ENCODE data around the gene KREMEN1. TPM values are rescaled to one million over a fixed set of nuclear protein-coding genes. Genes with fewer than 3 reads are reported as not detected.

KREMEN1 gene
- polyA plus RNA-seq, 4 donors = 1.1 to 24.6 (median 7.0) TPM

DNA sequence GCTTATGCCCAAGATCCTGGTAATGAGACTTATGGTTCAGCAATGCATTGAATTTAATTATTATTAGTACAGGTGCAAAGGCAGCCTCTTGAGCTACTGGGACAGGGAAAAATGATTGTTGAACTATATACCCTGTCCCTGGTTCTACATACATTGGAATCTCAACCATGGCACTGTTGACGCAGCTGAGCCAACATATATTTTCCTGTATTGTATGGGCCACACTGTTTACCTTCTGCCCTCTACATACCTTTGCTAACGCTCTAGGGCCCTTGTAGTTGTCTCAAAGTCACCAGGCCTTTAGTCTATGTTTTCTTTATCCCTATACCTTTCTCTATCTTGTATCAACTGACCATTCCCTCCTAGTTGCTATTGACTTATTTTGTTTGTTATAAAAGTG lies 22.6 kb downstream of the KREMEN1 start:
- H3K27ac ChIP-seq (ENCODE audit: low read depth in 1 of 3, low read length in 2 of 3) = no peak overlapping the region
- no peak overlapping the region for H3K4me3 ChIP-seq (ENCODE audit: low read depth in 1 of 3, low read length in 3 of 3)

DNA sequence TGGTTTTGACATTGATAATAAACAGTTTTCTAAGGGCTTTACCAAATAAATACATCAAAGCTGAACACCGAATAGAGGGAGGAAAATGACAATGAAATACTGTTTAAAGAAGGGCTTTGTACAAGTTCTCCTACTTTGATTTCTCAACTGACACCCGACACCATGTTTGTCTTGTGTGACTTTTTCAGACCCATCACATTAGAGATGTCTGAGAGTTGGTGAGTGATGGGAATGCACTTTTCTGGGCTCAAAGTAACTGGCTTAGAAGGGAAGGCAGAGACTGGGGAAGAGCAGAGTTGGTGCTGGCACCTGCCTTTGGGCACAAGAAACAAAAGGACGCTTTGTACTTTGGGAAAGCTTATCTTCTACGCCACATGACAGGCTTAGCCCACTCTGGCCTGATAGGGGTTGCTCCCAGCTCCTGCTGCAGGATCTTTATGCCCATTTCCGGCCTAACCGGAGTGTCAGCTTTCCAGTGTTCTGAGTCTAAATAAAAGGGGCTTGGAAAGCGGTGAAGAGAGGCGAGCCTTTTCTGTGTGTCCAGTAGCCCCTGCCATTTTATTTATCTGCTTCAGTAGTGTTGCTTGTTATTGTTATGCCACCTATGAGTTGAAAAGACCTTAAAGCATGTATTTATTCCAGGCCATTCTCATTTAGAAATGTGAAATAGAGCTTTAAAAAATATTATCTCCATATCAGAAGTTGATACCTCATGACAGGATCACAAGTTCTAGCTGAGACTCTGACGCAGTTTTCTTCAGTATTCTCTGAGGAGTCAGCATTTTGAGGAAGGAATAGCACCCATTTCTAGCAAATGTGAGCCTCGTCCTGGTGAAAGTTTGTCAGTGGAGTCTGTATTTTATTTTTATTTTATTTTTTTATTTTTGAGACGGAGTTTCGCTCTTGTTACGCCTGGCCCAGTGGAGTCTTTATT lies 24.2 kb downstream of the KREMEN1 start:
- FAIRE-seq (no peak), DNase-seq (peak; percentile 31 to 67)
- H3K27me3 ChIP-seq (ENCODE audit: control insufficient read depth in 3 of 3, insufficient read depth in 3 of 3, low read length in 3 of 3) = no peaks in the 10 kb centered on the region
- H3K4me3 ChIP-seq (ENCODE audit: low read depth in 1 of 3, low read length in 3 of 3) = no peak overlapping the region
- WGBS, 3 donors = 39 to 64% (median 55%) methylated on average over 13 of the region's 13 CpGs
- no peaks in the 10 kb centered on the region for H3K9me3 ChIP-seq (ENCODE audit: control insufficient read depth in 2 of 2, insufficient read depth in 1 of 2, low read depth in 1 of 2, low read length in 1 of 2)
- H3K36me3 ChIP-seq (ENCODE audit: control insufficient read depth in 3 of 3, insufficient read depth in 2 of 3, low read depth in 1 of 3, low read length in 3 of 3) = peaks cover 0 to 21% (median 0%) of the 10 kb centered on the region in 3 donors
- H3K27ac ChIP-seq (ENCODE audit: low read depth in 1 of 3, low read length in 2 of 3) = peak overlapping the region in 2 of 3 donors; percentile 14 to 54
- peaks cover 2 to 20% (median 6%) of the 10 kb centered on the region in 3 donors for H3K4me1 ChIP-seq (ENCODE audit: control insufficient read depth in 3 of 3, insufficient read depth in 2 of 3, low read depth in 1 of 3, low read length in 2 of 3)

More for the DNA sequence above, 22.6 kb downstream of the KREMEN1 start:
- peaks cover 2 to 20% (median 6%) of the 10 kb centered on the region in 3 donors for H3K4me1 ChIP-seq (ENCODE audit: control insufficient read depth in 3 of 3, insufficient read depth in 2 of 3, low read depth in 1 of 3, low read length in 2 of 3)
- 67 to 93% (median 84%) methylated on average over 2 of the region's 2 CpGs for WGBS, 3 donors
- no peak for FAIRE-seq
- no peak for DNase-seq
- no peaks in the 10 kb centered on the region for H3K9me3 ChIP-seq (ENCODE audit: control insufficient read depth in 2 of 2, insufficient read depth in 1 of 2, low read depth in 1 of 2, low read length in 1 of 2)
- H3K36me3 ChIP-seq (ENCODE audit: control insufficient read depth in 3 of 3, insufficient read depth in 2 of 3, low read depth in 1 of 3, low read length in 3 of 3) = peaks cover 0 to 21% (median 0%) of the 10 kb centered on the region in 3 donors
- H3K27me3 ChIP-seq (ENCODE audit: control insufficient read depth in 3 of 3, insufficient read depth in 3 of 3, low read length in 3 of 3) = no peaks in the 10 kb centered on the region

DNA sequence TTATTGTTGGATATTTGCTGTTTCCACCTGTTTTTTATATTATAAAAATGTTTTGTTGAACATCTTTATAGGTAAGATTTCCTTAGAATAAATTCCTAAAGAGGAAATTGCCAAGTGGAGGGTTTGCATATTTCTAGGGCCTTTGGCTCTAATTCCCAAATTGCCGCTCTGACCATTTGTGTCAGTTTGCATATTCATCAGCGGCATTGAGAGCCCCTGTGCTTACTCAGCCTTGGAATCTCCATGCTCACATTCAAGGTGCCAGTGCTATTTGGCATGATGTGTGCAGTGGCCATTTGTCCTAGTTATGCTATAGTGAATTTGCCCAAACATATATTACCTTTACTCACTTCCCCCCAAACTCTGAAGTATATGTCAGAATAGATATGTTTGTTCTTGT lies 25.5 kb downstream of the KREMEN1 start:
- DNase-seq = no peak
- Histone ChIP-seq H3K27ac (ENCODE audit: low read depth in 1 of 3, low read length in 2 of 3) (no peak overlapping the region), H3K36me3 (ENCODE audit: control insufficient read depth in 3 of 3, insufficient read depth in 2 of 3, low read depth in 1 of 3, low read length in 3 of 3) (peaks cover 0 to 21% (median 0%) of the 10 kb centered on the region in 3 donors), H3K9me3 (ENCODE audit: control insufficient read depth in 2 of 2, insufficient read depth in 1 of 2, low read depth in 1 of 2, low read length in 1 of 2) (no peaks in the 10 kb centered on the region), H3K4me3 (ENCODE audit: low read depth in 1 of 3, low read length in 3 of 3) (no peak overlapping the region), H3K4me1 (ENCODE audit: control insufficient read depth in 3 of 3, insufficient read depth in 2 of 3, low read depth in 1 of 3, low read length in 2 of 3) (peaks cover 2 to 16% (median 2%) of the 10 kb centered on the region in 3 donors), H3K27me3 (ENCODE audit: control insufficient read depth in 3 of 3, insufficient read depth in 3 of 3, low read length in 3 of 3) (no peaks in the 10 kb centered on the region)
- no peak for FAIRE-seq
- 90 to 95% (median 94%) methylated on average over 2 of the region's 2 CpGs for WGBS, 3 donors

DNA sequence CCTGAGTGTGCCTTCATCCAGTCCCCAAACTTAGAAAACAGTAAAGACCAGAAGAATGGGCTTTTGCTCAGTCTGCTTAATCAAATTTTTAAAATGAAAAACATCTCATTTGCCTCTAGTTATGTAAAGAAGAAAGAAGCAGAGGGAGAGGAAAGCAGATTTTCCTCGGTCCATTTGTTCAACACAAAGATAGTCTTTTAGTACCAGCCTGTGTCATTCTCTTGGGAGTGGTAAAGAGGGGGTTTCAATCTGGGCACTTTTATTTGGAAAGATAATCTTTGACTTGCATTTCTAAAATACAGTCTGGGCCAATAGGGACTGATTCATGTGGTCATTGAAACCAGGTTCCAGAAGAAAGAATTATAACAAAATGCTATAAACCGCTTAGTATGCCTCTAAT lies 29.5 kb downstream of the KREMEN1 start:
- Histone ChIP-seq H3K4me3 (ENCODE audit: low read depth in 1 of 3, low read length in 3 of 3) (no peak overlapping the region), H3K9me3 (ENCODE audit: control insufficient read depth in 2 of 2, insufficient read depth in 1 of 2, low read depth in 1 of 2, low read length in 1 of 2) (no peaks in the 10 kb centered on the region), H3K27me3 (ENCODE audit: control insufficient read depth in 3 of 3, insufficient read depth in 3 of 3, low read length in 3 of 3) (no peaks in the 10 kb centered on the region), H3K4me1 (ENCODE audit: control insufficient read depth in 3 of 3, insufficient read depth in 2 of 3, low read depth in 1 of 3, low read length in 2 of 3) (peaks cover 0 to 3% (median 0%) of the 10 kb centered on the region in 3 donors), H3K36me3 (ENCODE audit: control insufficient read depth in 3 of 3, insufficient read depth in 2 of 3, low read depth in 1 of 3, low read length in 3 of 3) (peaks cover 0 to 24% (median 0%) of the 10 kb centered on the region in 3 donors), H3K27ac (ENCODE audit: low read depth in 1 of 3, low read length in 2 of 3) (no peak overlapping the region)
- no peak for FAIRE-seq
- 90 to 96% (median 94%) methylated on average over 2 of the region's 2 CpGs for WGBS, 3 donors
- DNase-seq = no peak

DNA sequence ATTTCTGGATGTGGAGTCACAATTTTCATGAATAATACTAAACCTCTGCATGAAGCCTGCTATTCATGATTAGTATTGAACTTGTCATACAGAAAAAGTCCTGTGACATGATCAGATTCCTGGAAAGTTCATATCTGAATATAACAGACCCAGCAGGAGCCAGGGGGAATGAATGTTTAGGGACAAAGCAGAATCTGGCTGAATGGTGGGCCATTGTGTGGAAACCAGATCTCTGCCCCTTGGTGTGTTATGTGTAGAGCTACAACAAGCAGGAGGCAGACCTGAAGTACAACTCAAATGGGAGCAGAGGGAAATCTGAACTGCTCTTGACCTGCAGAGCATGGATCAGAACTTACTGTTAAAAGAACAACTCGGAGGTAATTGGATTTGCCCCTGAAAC lies 30.3 kb downstream of the KREMEN1 start:
- no peak for FAIRE-seq
- Histone ChIP-seq H3K4me1 (ENCODE audit: control insufficient read depth in 3 of 3, insufficient read depth in 2 of 3, low read depth in 1 of 3, low read length in 2 of 3) (no peaks in the 10 kb centered on the region), H3K36me3 (ENCODE audit: control insufficient read depth in 3 of 3, insufficient read depth in 2 of 3, low read depth in 1 of 3, low read length in 3 of 3) (peaks cover 0 to 24% (median 0%) of the 10 kb centered on the region in 3 donors), H3K27ac (ENCODE audit: low read depth in 1 of 3, low read length in 2 of 3) (no peak overlapping the region), H3K27me3 (ENCODE audit: control insufficient read depth in 3 of 3, insufficient read depth in 3 of 3, low read length in 3 of 3) (no peaks in the 10 kb centered on the region), H3K9me3 (ENCODE audit: control insufficient read depth in 2 of 2, insufficient read depth in 1 of 2, low read depth in 1 of 2, low read length in 1 of 2) (no peaks in the 10 kb centered on the region), H3K4me3 (ENCODE audit: low read depth in 1 of 3, low read length in 3 of 3) (no peak overlapping the region)
- no peak for DNase-seq
- WGBS, 3 donors = 86 to 95% (median 92%) methylated on average over 1 of the region's 1 CpG

DNA sequence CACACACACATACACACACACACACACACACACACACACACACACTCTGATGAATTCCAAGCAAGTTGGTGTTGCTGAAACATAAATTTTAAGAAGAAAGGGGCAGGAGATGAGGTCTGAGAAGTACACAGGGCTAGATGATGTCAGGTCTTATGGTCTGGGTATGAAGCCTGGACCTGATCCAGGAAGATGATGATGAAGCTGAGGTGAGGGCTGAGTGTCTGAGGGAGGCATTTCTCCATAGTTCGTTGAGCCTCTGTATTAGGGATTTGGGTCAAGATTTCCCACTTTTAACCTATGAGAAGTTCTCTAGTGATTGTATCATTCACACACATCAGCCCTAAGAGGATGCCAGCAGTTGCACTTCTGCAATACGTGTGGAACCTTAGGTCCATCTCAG lies 32.6 kb downstream of the KREMEN1 start:
- peaks cover 0 to 19% (median 0%) of the 10 kb centered on the region in 3 donors for H3K36me3 ChIP-seq (ENCODE audit: control insufficient read depth in 3 of 3, insufficient read depth in 2 of 3, low read depth in 1 of 3, low read length in 3 of 3)
- FAIRE-seq (no peak), DNase-seq (no peak)
- 61 to 71% (median 62%) methylated on average over 2 of the region's 2 CpGs for WGBS, 3 donors
- H3K4me1 ChIP-seq (ENCODE audit: control insufficient read depth in 3 of 3, insufficient read depth in 2 of 3, low read depth in 1 of 3, low read length in 2 of 3) = peaks cover 2 to 12% (median 4%) of the 10 kb centered on the region in 3 donors
- H3K27me3 ChIP-seq (ENCODE audit: control insufficient read depth in 3 of 3, insufficient read depth in 3 of 3, low read length in 3 of 3) = no peaks in the 10 kb centered on the region
- no peak overlapping the region for H3K4me3 ChIP-seq (ENCODE audit: low read depth in 1 of 3, low read length in 3 of 3)
- no peaks in the 10 kb centered on the region for H3K9me3 ChIP-seq (ENCODE audit: control insufficient read depth in 2 of 2, insufficient read depth in 1 of 2, low read depth in 1 of 2, low read length in 1 of 2)
- H3K27ac ChIP-seq (ENCODE audit: low read depth in 1 of 3, low read length in 2 of 3) = no peak overlapping the region

DNA sequence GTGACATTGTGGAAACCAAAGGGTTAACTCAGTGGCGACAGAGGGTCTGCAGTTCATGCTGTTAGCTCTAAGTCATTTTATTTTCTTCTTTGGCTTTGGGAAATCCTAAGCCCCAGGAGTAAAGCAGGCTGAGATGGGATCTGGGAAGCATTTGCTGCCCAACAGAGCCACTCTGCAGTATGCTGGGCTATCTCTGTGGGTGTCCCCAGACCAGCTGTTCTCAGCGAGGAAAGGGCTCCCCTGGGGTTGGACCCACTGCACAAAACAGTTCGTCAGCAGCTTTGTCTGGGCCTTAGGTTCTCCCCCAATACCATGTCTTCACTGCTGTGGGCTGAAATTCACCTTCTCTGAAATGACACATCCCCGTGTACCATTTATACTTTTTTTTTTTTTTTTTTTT lies 34.0 kb downstream of the KREMEN1 start:
- peaks cover 2 to 12% (median 4%) of the 10 kb centered on the region in 3 donors for H3K4me1 ChIP-seq (ENCODE audit: control insufficient read depth in 3 of 3, insufficient read depth in 2 of 3, low read depth in 1 of 3, low read length in 2 of 3)
- H3K4me3 ChIP-seq (ENCODE audit: low read depth in 1 of 3, low read length in 3 of 3) = no peak overlapping the region
- WGBS, 3 donors = 48 to 88% (median 84%) methylated on average over 4 of the region's 4 CpGs
- H3K27me3 ChIP-seq (ENCODE audit: control insufficient read depth in 3 of 3, insufficient read depth in 3 of 3, low read length in 3 of 3) = no peaks in the 10 kb centered on the region
- FAIRE-seq = no peak
- peaks cover 0 to 19% (median 0%) of the 10 kb centered on the region in 3 donors for H3K36me3 ChIP-seq (ENCODE audit: control insufficient read depth in 3 of 3, insufficient read depth in 2 of 3, low read depth in 1 of 3, low read length in 3 of 3)
- H3K27ac ChIP-seq (ENCODE audit: low read depth in 1 of 3, low read length in 2 of 3) = no peak overlapping the region
- no peaks in the 10 kb centered on the region for H3K9me3 ChIP-seq (ENCODE audit: control insufficient read depth in 2 of 2, insufficient read depth in 1 of 2, low read depth in 1 of 2, low read length in 1 of 2)
- no peak for DNase-seq

DNA sequence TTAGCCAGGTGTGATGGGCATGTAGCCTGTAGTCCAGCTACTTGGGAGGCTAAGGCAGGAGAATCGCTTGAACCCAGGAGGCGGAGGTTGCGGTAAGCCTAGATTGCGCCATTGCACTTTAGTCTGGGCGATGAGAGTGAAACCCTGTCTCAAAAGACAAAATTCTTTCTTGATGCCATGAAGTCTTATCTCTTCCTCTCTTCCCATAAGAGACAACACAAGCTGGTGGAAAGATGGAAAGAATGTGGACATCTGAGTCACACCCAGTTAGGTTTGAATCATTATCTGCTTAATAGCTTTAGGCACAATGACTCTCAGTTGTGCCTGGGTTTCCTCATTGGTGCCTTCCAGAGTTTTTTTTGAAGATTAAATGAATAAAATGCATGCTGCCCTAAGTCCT lies 35.3 kb downstream of the KREMEN1 start:
- no peak for FAIRE-seq

More for the DNA sequence above, 35.3 kb downstream of the KREMEN1 start:
- no peak overlapping the region for H3K27ac ChIP-seq (ENCODE audit: low read depth in 1 of 3, low read length in 2 of 3)
- peaks cover 2 to 12% (median 4%) of the 10 kb centered on the region in 3 donors for H3K4me1 ChIP-seq (ENCODE audit: control insufficient read depth in 3 of 3, insufficient read depth in 2 of 3, low read depth in 1 of 3, low read length in 2 of 3)
- no peaks in the 10 kb centered on the region for H3K9me3 ChIP-seq (ENCODE audit: control insufficient read depth in 2 of 2, insufficient read depth in 1 of 2, low read depth in 1 of 2, low read length in 1 of 2)
- no peak for DNase-seq
- H3K36me3 ChIP-seq (ENCODE audit: control insufficient read depth in 3 of 3, insufficient read depth in 2 of 3, low read depth in 1 of 3, low read length in 3 of 3) = peaks cover 0 to 22% (median 0%) of the 10 kb centered on the region in 3 donors
- H3K27me3 ChIP-seq (ENCODE audit: control insufficient read depth in 3 of 3, insufficient read depth in 3 of 3, low read length in 3 of 3) = no peaks in the 10 kb centered on the region
- no peak overlapping the region for H3K4me3 ChIP-seq (ENCODE audit: low read depth in 1 of 3, low read length in 3 of 3)
- WGBS, 3 donors = 96 to 97% (median 97%) methylated on average over 5 of the region's 5 CpGs

Measured in small intestine (tissue), 7 donors.